Stomach (tissue), 4 donors: ENCODE results near the gene ANKRD18A.
"Not testable (repeated sequence)": the region's sequence is repeated elsewhere in the genome, so short reads cannot be mapped to it uniquely, and the experiment has no call there.

ENCODE experiments used
- POLR2A ChIP-seq, 4 donors: fragments of 450-650 bp; IDR thresholded peaks; one replicate each; pipeline ENCODE4 v1.6.1; 2016; ENCODE audit warnings: antibody characterized with exemption in 4 of 4, control low read depth in 2 of 4, mild to moderate bottlenecking in 1 of 4, moderate library complexity in 1 of 4
- TF ChIP-seq, protein P1 (sequence below), 7 experiments: fragments of 450-650 bp in 4 of 7; fragments of 200-600 bp in 3 of 7; sonication (generic) in 3 of 7; IDR thresholded peaks; one replicate each; pipeline ENCODE4 v1.5.1; 2016 to 2019; ENCODE audit warnings: antibody characterized with exemption in 7 of 7, control low read depth in 2 of 7, mild to moderate bottlenecking in 1 of 7

DNA sequence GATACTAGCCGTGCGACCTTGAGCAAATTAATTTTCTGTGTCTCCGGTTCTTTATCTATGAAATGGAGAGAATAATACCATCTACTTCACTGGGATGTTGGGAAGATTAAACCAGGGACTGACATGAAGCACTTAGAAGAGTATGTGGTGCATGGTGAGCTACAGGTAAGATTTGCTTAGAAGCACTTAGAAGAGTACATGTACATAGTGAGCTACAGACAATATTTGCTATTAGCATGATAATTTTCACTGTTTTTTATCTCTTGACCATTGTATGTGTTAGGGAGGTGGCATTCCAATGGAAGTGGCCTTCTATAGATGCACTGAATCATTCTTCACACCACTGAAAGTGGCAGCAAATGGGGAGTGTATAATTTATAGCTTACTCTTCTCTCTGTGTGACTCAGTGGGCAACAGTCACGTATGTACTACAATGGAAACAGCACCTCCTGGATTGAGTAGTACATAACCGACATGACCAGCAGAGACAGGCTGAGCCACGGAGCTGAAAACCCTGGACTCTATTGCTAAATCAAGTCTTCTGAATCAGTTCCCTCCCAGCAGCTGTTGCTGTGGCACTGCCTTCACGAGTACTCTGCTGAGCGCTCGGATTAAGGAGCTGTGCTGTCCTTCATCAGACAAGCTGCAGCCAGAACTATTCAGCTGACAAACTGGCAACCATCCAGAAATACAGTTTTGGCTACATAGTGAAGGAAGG is 28.9 kb downstream of the ANKRD18A start:
- TF ChIP-seq, protein P1, sequence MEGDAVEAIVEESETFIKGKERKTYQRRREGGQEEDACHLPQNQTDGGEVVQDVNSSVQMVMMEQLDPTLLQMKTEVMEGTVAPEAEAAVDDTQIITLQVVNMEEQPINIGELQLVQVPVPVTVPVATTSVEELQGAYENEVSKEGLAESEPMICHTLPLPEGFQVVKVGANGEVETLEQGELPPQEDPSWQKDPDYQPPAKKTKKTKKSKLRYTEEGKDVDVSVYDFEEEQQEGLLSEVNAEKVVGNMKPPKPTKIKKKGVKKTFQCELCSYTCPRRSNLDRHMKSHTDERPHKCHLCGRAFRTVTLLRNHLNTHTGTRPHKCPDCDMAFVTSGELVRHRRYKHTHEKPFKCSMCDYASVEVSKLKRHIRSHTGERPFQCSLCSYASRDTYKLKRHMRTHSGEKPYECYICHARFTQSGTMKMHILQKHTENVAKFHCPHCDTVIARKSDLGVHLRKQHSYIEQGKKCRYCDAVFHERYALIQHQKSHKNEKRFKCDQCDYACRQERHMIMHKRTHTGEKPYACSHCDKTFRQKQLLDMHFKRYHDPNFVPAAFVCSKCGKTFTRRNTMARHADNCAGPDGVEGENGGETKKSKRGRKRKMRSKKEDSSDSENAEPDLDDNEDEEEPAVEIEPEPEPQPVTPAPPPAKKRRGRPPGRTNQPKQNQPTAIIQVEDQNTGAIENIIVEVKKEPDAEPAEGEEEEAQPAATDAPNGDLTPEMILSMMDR (IDR thresholded peaks at IDR 0.05): not testable (repeated sequence)
- not testable (repeated sequence) for TF ChIP-seq POLR2A (IDR thresholded peaks at IDR 0.05)
